Astrocyte (in vitro differentiated cells and primary cell): ENCODE results near the gene WIZ. TPM values are rescaled to one million over a fixed set of nuclear protein-coding genes. Genes with fewer than 3 reads are reported as not detected.
A peak's percentile ranks its signal among the peaks of the same experiment; 100 is the strongest.

Experiments
- DNase-seq: peaks from one replicate; pipeline ENCODE4 v3.0.0-alpha.2; 2010; ENCODE audit warnings: low read depth
- FAIRE-seq: peaks from 2 replicates; lab custom pipeline; 2011; peaks lifted over from hg19 to GRCh38; lab: Jason Lieb, UNC
- H2AFZ ChIP-seq: 2 replicates; pipeline ENCODE4 v1.6.0; 2012; ENCODE audit warnings: low read depth, low read length, inconsistent platforms
- H3K27ac ChIP-seq: 2 replicates; pipeline ENCODE4 v1.5.1; 2011; ENCODE audit warnings: low read depth, low read length, inconsistent platforms
- H3K27me3 ChIP-seq: 2 replicates; pipeline ENCODE4 v1.6.0; 2011; ENCODE audit warnings: low read length, inconsistent platforms; ENCODE audit not compliant: insufficient read depth
- H3K36me3 ChIP-seq: 2 replicates; pipeline ENCODE4 v1.5.1; 2011; ENCODE audit warnings: low read length, inconsistent platforms; ENCODE audit not compliant: insufficient read depth
- H3K4me1 ChIP-seq: 2 replicates; pipeline ENCODE4 v1.5.1; 2011; ENCODE audit warnings: low read length, inconsistent platforms; ENCODE audit not compliant: insufficient read depth
- H3K4me2 ChIP-seq: 2 replicates; pipeline ENCODE4 v1.6.0; 2012; ENCODE audit warnings: low read length, inconsistent platforms
- H3K4me3 ChIP-seq: 2 replicates; pipeline ENCODE4 v1.5.1; 2011; ENCODE audit warnings: low read depth, mild to moderate bottlenecking, low read length, inconsistent platforms; ENCODE audit not compliant: insufficient read depth
- H3K79me2 ChIP-seq: 2 replicates; pipeline ENCODE4 v1.6.0; 2012; ENCODE audit warnings: mild to moderate bottlenecking, low read length, inconsistent platforms; ENCODE audit not compliant: insufficient read depth
- H3K9ac ChIP-seq: 2 replicates; pipeline ENCODE4 v1.6.0; 2012; ENCODE audit warnings: mild to moderate bottlenecking, low read length, inconsistent platforms
- H3K9me3 ChIP-seq: 2 replicates; pipeline ENCODE4 v1.5.1; 2012; ENCODE audit warnings: low read depth, mild to moderate bottlenecking, low read length, inconsistent platforms; ENCODE audit not compliant: insufficient read depth
- H4K20me1 ChIP-seq: 2 replicates; pipeline ENCODE4 v1.6.0; 2012; ENCODE audit warnings: low read length, inconsistent platforms; ENCODE audit not compliant: insufficient read depth
- H3K27ac Mint-ChIP-seq: one replicate; pipeline ENCODE4 v1.8.0; 2021; ENCODE audit warnings: mild to moderate bottlenecking, mixed read lengths; ENCODE audit not compliant: unreplicated experiment
- H3K27me3 Mint-ChIP-seq: one replicate; pipeline ENCODE4 v1.8.0; 2021; ENCODE audit warnings: low read depth, mixed read lengths; ENCODE audit not compliant: unreplicated experiment
- H3K36me3 Mint-ChIP-seq: one replicate; pipeline ENCODE4 v1.8.0; 2021; ENCODE audit warnings: low read depth, mixed read lengths; ENCODE audit not compliant: unreplicated experiment
- H3K4me1 Mint-ChIP-seq: one replicate; pipeline ENCODE4 v1.8.0; 2021; ENCODE audit warnings: low read depth, mixed read lengths; ENCODE audit not compliant: unreplicated experiment
- H3K4me3 Mint-ChIP-seq: one replicate; pipeline ENCODE4 v1.8.0; 2021; ENCODE audit warnings: mild to moderate bottlenecking, moderate library complexity, mixed read lengths; ENCODE audit not compliant: unreplicated experiment
- H3K9me3 Mint-ChIP-seq: one replicate; pipeline ENCODE4 v1.8.0; 2021; ENCODE audit warnings: mild to moderate bottlenecking, mixed read lengths; ENCODE audit not compliant: unreplicated experiment
- EZH2 ChIP-seq: IDR thresholded peaks from 2 replicates; pipeline ENCODE4 v1.6.1; 2012; ENCODE audit warnings: mild to moderate bottlenecking, low read length, inconsistent platforms; ENCODE audit not compliant: insufficient read depth
- total RNA-seq: library from RNA; stranded (reverse); gene quantifications from 2 replicates; pipeline ENCODE4 v1.2.1, GENCODE V29; 2021
- TF ChIP-seq, protein P1 (sequence below): IDR thresholded peaks from 2 replicates; pipeline ENCODE4 v1.5.1; 2011; ENCODE audit warnings: low read depth, mild to moderate bottlenecking, inconsistent platforms, low read length, moderate library complexity; ENCODE audit not compliant: insufficient read depth

The WIZ gene
- total RNA-seq, 1 donor from 2014 or later = 43.8 TPM

DNA sequence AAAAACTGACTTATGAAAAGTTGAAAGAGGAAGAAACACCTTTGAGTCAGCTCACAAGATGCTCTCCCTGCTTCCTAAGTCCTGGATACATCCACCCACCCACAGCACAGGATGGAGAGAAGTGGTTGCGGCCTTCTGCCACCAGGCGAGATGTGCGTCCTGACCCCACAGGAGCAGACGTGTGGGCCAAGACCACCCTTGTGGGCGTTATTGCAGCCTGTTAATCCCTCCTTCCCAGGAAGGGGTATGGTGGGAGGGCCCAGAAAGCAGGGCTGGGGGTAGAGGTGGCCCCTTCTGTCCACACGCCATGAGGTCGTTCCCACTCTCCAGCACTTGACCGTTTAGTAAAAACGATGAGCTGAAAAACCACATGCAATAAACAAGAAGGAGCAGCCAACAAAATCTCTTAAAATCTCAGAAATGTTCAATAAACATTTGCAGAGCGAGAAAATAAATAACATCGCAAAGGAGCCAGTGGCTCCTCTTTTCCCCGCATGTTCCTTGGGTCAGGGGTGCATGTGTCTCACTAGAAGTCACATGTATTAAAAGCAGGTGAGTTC is 28.5 kb downstream of the WIZ start:
- H3K4me1 Mint-ChIP-seq = peaks cover 7% of the 10 kb centered on the region
- H3K9me3 ChIP-seq = peaks cover 5% of the 10 kb centered on the region
- H3K27ac Mint-ChIP-seq = no peak overlapping the region
- H3K36me3 ChIP-seq = peaks cover 16% of the 10 kb centered on the region
- DNase-seq = no peak
- no peak overlapping the region for H2AFZ ChIP-seq
- no peaks in the 10 kb centered on the region for H3K27me3 ChIP-seq
- FAIRE-seq = no peak
- H3K36me3 Mint-ChIP-seq = peaks cover 23% of the 10 kb centered on the region
- no peak overlapping the region for H3K27ac ChIP-seq
- H4K20me1 ChIP-seq = peaks cover 26% of the 10 kb centered on the region
- no peak overlapping the region for H3K4me2 ChIP-seq
- no peaks in the 10 kb centered on the region for H3K9me3 Mint-ChIP-seq
- H3K4me3 ChIP-seq = no peak overlapping the region
- peaks cover 25% of the 10 kb centered on the region for H3K79me2 ChIP-seq
- no peaks in the 10 kb centered on the region for H3K27me3 Mint-ChIP-seq
- H3K9ac ChIP-seq = no peak overlapping the region
- TF ChIP-seq, protein P1, sequence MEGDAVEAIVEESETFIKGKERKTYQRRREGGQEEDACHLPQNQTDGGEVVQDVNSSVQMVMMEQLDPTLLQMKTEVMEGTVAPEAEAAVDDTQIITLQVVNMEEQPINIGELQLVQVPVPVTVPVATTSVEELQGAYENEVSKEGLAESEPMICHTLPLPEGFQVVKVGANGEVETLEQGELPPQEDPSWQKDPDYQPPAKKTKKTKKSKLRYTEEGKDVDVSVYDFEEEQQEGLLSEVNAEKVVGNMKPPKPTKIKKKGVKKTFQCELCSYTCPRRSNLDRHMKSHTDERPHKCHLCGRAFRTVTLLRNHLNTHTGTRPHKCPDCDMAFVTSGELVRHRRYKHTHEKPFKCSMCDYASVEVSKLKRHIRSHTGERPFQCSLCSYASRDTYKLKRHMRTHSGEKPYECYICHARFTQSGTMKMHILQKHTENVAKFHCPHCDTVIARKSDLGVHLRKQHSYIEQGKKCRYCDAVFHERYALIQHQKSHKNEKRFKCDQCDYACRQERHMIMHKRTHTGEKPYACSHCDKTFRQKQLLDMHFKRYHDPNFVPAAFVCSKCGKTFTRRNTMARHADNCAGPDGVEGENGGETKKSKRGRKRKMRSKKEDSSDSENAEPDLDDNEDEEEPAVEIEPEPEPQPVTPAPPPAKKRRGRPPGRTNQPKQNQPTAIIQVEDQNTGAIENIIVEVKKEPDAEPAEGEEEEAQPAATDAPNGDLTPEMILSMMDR = no peak
- TF ChIP-seq EZH2 = no peak
- peaks cover 13% of the 10 kb centered on the region for H3K4me1 ChIP-seq
- no peak overlapping the region for H3K4me3 Mint-ChIP-seq

DNA sequence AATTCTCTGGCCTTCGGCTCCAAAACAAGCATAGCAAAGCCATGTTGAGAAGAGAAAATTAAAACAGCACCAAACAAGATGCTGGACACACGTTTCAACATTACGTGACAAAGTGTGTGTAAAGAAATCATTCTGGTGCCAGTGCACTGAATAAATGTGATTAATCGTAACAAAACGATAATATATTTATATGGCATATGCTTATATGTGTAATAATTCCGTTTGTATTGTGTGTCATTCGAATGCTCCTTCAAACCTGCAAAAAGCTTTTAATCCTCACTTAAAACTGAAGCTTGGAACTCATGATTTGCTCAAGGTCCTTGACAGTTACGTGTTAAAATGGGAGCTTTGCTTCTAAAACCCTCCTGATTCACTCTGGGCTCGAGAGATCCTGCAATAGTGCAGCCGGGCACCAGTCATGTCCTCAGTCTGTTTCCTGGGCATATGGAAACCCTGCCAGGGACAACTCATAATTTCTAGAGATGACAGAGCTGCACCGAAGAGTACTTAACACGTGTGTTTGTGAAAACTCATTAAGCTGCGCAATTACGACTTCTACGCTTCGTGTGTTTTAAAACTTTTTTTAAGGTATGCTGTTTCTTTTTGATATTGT is 30.2 kb downstream of the WIZ start:
- peak overlapping the region; percentile 27 for H2AFZ ChIP-seq
- no peak for TF ChIP-seq EZH2
- TF ChIP-seq, protein P1 = no peak
- H3K27ac Mint-ChIP-seq = peak overlapping the region; percentile 41
- peak overlapping the region; percentile 53 for H3K4me3 ChIP-seq
- peak overlapping the region; percentile 92 for H3K4me3 Mint-ChIP-seq
- peaks cover 13% of the 10 kb centered on the region for H3K4me1 ChIP-seq
- no peak overlapping the region for H3K27ac ChIP-seq
- DNase-seq (no peak), FAIRE-seq (peak; percentile 34)
- H3K9me3 ChIP-seq = peaks cover 5% of the 10 kb centered on the region
- no peaks in the 10 kb centered on the region for H3K9me3 Mint-ChIP-seq
- peak overlapping the region; percentile 64 for H3K9ac ChIP-seq
- H4K20me1 ChIP-seq = peaks cover 36% of the 10 kb centered on the region
- peak overlapping the region; percentile 86 for H3K4me2 ChIP-seq
- H3K36me3 Mint-ChIP-seq = peaks cover 23% of the 10 kb centered on the region
- H3K27me3 ChIP-seq = no peaks in the 10 kb centered on the region
- peaks cover 41% of the 10 kb centered on the region for H3K79me2 ChIP-seq
- peaks cover 18% of the 10 kb centered on the region for H3K36me3 ChIP-seq
- H3K27me3 Mint-ChIP-seq = no peaks in the 10 kb centered on the region
- peaks cover 8% of the 10 kb centered on the region for H3K4me1 Mint-ChIP-seq
